ENCODE data around the gene LDAH.
A peak's percentile ranks its signal among the peaks of the same experiment; 100 is the strongest.

LDAH gene

GRCh38 chr2:20643060-20643459 is 179.8 kb downstream of the LDAH start:
- no peak for TF ChIP-seq CTCF (IDR thresholded peaks at IDR 0.05; ENCODE audit: insufficient read depth, low read depth, low read length, missing control alignments)
- no peak overlapping the region for H3K4me3 ChIP-seq (ENCODE audit: low read length)
- DNase-seq (ENCODE audit: low read depth), result peak; percentile 74

DNA sequence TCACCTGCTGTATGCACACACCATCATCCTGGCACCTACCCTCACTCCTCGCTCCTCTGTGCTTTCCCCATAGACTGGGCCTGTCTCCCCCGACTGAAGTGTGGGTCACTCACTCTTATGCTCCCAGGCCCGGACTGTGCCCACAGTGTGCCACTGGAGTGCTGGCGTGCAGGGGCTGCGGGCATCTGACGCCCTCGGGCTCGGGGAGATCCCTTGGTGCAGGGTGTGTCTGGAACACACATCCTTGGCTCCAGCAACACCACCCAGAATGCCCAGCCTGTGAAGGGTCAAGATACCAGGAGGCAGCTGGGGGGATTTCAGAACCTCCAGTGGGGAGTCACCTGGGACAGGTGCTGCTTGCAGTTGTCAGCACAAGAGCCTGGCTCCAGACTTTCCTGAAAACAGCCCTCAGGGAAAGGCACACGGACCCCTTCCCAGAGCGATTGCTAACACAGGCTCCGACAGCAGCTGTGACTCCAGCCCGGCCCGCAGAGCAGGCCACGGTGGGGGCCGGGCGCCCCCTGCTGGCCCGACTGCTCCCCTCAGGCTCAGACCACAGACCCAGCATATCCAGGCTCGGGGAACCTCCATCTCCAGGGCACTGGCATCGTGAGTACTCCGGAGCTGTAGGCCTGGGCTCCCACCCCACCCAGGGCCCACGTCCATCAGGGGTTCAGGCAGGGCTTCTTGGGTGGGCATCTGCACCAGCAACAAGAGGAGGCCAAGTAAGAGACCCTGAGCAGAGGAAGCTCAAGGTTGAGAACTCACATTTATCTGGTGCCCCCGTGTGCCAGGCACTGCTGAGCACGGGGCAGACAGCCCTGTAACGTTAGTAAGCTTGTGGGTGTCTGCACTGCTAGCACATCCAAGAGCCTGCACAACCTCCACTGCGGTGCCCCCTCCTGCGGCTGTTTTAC is 180.6 kb downstream of the LDAH start:
- TF ChIP-seq CTCF (IDR thresholded peaks at IDR 0.05; ENCODE audit: insufficient read depth, low read depth, low read length, missing control alignments), result peak; percentile 89
- no peak overlapping the region for H3K4me3 ChIP-seq (ENCODE audit: low read length)
- peak; percentile 73 for DNase-seq (ENCODE audit: low read depth)

DNA sequence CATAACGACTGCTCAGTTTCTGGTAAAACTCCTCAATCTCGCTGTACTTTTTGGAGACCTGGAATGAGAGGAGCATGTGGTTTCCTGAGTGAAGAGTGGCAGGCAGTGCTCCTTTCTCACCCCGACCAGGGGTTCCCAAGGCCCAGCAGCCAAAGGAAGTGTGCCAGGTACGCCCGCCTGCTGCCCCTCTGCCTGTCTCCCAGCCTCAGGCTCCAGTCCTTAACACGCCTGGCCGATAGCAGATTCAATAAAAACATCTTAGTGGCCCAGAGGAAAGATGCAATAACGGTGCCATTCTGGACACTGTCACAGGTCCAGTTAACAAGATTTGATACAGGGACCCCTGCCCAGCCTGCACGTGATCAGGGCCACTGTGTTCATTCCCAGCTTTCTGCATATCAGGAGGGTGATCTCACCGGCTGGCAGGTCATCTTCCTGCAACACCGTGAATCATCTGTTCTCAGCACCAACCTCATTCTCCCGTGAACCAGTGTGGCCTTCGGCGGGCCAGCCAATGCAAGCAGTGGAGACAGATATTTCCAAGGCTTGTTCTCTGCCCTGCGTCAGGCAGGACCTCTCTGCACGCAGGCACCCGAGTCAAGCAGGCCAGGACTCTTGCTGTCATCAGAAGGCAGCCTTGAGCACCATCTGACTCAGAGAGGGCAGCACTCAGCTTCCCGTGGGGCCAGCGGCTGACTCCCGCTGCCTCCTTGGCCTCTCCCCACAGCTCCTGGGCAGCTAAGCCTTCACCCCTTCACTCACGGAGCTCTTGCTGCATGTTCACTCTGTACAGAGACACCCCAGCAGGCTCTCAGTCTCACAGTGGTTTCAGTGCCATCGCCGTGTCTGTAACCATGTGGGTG is 181.5 kb downstream of the LDAH start:
- peak; percentile 89 for DNase-seq (ENCODE audit: low read depth)
- no peak for TF ChIP-seq CTCF (IDR thresholded peaks at IDR 0.05; ENCODE audit: insufficient read depth, low read depth, low read length, missing control alignments)
- no peak overlapping the region for H3K4me3 ChIP-seq (ENCODE audit: low read length)

- TF ChIP-seq CTCF (IDR thresholded peaks at IDR 0.05; ENCODE audit: insufficient read depth, low read depth, low read length, missing control alignments), result no peak
- no peak for DNase-seq (ENCODE audit: low read depth)
- H3K4me3 ChIP-seq (ENCODE audit: low read length), result no peak overlapping the region
These were observed 182.3 kb downstream of the LDAH start for GRCh38 chr2:20640411-20641122.

DNA sequence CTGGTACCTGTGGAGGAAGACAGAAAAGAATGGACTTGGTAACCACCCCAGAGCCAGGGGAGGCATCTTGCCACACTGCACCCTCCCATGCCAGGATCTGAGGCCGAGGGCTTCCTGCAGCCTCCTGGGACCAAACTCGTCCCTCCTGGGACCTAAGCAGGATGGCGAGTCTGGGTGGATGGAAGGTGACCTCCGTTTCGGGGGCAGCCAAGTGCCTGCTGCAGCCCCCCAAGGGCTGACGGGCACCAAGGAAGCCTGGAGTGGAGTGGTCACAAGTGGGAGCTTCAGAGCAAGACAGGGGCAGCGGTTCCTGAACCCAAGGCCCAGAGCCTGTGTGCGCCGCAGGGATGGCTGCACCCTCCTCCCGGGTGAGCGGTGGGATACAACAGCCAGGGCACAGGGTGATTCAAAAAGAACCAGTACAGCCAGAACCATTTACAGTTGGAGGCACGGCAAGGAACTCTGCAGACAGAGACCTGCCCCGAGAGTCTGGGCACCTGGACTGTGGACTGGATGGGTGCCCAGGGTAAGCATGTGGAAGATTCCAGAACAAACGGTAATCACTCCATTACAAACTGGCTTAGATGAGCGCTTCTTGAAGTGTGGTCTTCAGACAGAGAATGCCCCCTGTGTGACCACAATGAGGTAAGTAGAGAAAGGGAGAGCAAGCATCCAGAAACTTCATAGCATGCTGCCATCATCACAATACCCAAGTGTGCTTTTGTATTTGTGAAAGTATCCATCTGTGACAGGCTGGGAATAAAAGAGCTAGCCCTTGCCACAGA is 184.1 kb downstream of the LDAH start:
- DNase-seq (ENCODE audit: low read depth), result no peak
- H3K4me3 ChIP-seq (ENCODE audit: low read length), result no peak overlapping the region
- TF ChIP-seq CTCF (IDR thresholded peaks at IDR 0.05; ENCODE audit: insufficient read depth, low read depth, low read length, missing control alignments), result no peak

DNA sequence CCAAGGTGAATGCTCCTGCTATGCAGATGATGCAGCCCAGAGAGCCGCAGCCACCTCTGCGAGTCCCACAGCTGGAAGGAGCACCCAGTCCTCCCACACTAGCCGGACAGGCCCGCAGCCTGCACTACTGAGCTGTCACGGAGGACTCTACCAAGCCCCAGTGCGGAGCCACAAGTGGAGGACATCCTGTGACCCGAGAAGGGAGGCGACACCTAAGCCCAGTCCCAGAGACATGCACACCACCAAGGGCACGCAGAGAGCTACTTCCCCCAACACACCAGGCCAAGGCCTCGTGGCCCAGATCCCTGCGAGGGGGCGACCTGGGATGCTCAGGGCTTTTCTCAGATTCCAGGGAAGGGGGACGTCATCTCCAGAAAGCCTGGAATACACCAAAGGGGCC is 184.9 kb downstream of the LDAH start:
- no peak for DNase-seq (ENCODE audit: low read depth)
- no peak overlapping the region for H3K4me3 ChIP-seq (ENCODE audit: low read length)
- no peak for TF ChIP-seq CTCF (IDR thresholded peaks at IDR 0.05; ENCODE audit: insufficient read depth, low read depth, low read length, missing control alignments)

All from epithelial cell of esophagus (primary cell).